A673 (cell line): ENCODE data around the gene SLC35G1.

ENCODE experiments used
- EZH2 ChIP-seq: fragments of 200-600 bp; sonication (generic); IDR thresholded peaks from 2 replicates; pipeline ENCODE4 v1.6.1; 2017; ENCODE audit warnings: borderline replicate concordance, low read depth, mild to moderate bottlenecking, mixed read lengths, antibody characterized with exemption, low read length; ENCODE audit not compliant: poor library complexity, severe bottlenecking
- TF ChIP-seq, protein P1 (sequence below): fragments of 300-800, 200-600 bp; sonication (generic); conservative IDR thresholded peaks from 2 replicates; pipeline ENCODE4 v1.5.1; 2017; ENCODE audit warnings: low read depth, mild to moderate bottlenecking, antibody characterized with exemption, low read length, moderate library complexity, mixed read lengths

DNA sequence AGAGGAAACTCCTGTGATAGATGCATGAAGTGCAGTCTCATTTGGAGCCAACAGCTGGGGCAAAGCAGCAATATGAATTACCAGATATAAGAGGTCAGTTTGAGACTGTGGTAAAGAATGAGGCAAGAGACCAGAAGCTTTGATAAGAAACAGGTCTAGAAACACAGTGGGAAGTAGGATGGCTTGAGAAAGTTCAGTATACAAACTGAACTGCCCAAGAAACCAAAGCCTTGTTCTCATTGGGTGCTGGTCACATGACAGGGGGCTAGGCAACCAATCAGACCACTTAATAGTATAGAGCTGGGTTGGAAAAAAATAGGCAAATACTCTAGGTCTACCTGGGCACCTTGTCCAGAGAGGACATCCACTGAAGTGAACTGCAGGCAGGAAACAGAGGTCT, 53.7 kb downstream of the SLC35G1 start:
- TF ChIP-seq, protein P1, sequence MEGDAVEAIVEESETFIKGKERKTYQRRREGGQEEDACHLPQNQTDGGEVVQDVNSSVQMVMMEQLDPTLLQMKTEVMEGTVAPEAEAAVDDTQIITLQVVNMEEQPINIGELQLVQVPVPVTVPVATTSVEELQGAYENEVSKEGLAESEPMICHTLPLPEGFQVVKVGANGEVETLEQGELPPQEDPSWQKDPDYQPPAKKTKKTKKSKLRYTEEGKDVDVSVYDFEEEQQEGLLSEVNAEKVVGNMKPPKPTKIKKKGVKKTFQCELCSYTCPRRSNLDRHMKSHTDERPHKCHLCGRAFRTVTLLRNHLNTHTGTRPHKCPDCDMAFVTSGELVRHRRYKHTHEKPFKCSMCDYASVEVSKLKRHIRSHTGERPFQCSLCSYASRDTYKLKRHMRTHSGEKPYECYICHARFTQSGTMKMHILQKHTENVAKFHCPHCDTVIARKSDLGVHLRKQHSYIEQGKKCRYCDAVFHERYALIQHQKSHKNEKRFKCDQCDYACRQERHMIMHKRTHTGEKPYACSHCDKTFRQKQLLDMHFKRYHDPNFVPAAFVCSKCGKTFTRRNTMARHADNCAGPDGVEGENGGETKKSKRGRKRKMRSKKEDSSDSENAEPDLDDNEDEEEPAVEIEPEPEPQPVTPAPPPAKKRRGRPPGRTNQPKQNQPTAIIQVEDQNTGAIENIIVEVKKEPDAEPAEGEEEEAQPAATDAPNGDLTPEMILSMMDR: no peak
- no peak for TF ChIP-seq EZH2
